ENCODE data around the gene LRPAP1.

GRCh38 chr4:3464911-3465697 is 67.1 kb downstream of the LRPAP1 start:
- TF ChIP-seq CTCF (IDR thresholded peaks at IDR 0.05) (no peak), POLR2A (IDR thresholded peaks at IDR 0.05) (no peak)

Measured in esophagus squamous epithelium (tissue), 4 donors.